Astrocyte of the cerebellum (primary cell): ENCODE measurements around the gene HIPK2.

Experiments used
- DNase-seq: peaks from one replicate; pipeline ENCODE4 v3.0.0-alpha.2; 2011; ENCODE audit warnings: low read depth
- H3K4me3 ChIP-seq: 2 replicates; pipeline ENCODE4 v1.5.1; 2011; ENCODE audit warnings: mild to moderate bottlenecking, low read depth, low read length, moderate library complexity
- in situ Hi-C: cut with HindIII; loops from 2 replicates; pipeline ENCODE4 v1.10.0; 2017; ENCODE audit warnings: low sequenced_read_pairs
- TF ChIP-seq, protein P1 (sequence below): IDR thresholded peaks from 2 replicates; pipeline ENCODE4 v1.5.1; 2012; ENCODE audit warnings: low read length, low read depth, moderate library complexity, mild to moderate bottlenecking; ENCODE audit errors: missing control alignments

The HIPK2 gene

DNA sequence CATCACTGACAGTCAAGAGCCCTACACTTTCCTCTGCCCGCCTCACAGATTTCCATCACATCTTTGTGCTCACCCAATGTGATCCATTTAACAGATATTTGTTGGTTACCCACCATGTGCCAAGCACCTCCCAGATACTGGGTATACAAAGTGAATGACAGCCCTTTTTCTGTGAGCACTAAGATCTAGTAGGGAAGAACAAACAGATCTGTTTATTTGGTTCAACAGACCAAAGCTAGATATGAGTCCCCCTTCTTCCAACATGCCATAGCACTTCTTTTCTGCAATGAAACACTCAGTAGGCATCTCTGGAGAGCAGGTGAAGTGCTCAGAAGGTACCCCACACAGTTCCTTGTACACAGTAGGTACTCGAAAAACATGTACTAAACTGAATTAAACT lies 101.4 kb downstream of the HIPK2 start:
- in situ Hi-C loops, result loop anchor here (5.0 kb wide), 1 partner anchor 96 kb away; no protein-coding TSS in a partner anchor
- no peak overlapping the region for H3K4me3 ChIP-seq
- TF ChIP-seq, protein P1, sequence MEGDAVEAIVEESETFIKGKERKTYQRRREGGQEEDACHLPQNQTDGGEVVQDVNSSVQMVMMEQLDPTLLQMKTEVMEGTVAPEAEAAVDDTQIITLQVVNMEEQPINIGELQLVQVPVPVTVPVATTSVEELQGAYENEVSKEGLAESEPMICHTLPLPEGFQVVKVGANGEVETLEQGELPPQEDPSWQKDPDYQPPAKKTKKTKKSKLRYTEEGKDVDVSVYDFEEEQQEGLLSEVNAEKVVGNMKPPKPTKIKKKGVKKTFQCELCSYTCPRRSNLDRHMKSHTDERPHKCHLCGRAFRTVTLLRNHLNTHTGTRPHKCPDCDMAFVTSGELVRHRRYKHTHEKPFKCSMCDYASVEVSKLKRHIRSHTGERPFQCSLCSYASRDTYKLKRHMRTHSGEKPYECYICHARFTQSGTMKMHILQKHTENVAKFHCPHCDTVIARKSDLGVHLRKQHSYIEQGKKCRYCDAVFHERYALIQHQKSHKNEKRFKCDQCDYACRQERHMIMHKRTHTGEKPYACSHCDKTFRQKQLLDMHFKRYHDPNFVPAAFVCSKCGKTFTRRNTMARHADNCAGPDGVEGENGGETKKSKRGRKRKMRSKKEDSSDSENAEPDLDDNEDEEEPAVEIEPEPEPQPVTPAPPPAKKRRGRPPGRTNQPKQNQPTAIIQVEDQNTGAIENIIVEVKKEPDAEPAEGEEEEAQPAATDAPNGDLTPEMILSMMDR, result no peak
- DNase-seq, result no peak

DNA sequence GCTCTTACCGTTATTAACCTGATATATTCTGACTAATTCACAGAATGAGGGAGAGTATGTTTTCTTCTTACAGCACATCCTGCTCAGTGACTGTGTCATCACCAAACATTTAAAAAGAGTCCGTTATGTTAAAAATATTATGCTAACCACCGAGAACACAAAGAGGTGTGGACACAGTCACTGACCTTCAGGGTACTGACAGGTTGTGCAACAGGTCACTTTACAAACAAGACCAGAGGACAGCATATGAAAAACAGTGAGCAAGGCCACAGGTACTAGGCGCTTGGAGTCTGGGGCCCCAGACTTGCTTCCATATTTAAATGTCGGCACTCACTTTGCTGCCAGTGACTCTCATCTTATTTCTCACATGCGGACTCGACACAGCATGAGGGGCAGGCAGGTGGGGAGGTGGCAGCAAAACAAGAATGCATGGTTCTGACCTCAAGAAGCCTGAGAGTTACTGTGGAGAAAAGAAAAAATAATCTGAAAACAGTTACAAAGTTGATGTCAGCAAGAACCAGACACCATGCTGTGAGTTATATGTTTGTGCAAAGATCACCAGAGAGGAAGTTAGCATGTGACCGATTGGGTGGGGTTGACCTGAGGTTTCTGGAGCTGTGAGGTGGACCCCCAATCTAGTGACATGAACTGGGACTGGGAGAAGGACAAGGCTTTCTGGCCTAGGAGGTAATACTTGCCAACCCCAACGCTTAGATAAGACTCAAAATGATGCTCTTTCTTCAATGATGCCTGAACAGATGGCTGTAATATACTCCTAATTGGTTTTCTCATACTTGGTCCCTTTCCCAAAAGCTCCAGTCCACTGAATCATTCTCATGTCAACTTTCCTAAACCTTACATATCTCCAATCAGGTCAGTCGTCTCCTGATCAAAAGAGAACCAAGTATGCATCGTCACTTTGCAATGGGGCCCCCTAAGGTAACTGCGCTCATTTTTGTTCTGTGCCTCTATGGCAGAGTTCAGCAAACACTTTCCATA lies 102.4 kb downstream of the HIPK2 start:
- peak; percentile 70 for DNase-seq
- no peak overlapping the region for H3K4me3 ChIP-seq
- in situ Hi-C loops, result loop anchor here (5.0 kb wide), 1 partner anchor 97 kb away; no protein-coding TSS in a partner anchor
- TF ChIP-seq, protein P1, result no peak

DNA sequence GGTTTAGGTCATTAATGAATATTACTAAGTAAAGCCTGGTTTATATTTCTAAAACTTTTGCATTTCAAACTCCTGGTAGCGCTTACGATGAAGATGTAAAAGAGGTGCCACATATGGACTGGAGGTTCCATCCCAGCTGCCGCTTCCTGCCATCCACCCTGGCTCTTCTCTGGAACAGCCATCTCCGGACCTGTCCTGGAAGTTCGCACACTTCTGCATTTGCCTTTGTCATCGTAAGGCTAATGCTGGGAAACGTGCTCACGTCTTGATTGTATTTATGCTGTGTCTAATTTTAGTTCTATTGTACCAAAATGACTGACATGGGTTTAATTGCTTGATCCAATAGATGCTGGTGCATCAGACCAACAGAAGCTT lies 103.1 kb downstream of the HIPK2 start:
- in situ Hi-C loops, result loop anchor here (5.0 kb wide), 1 partner anchor 98 kb away; no protein-coding TSS in a partner anchor
- H3K4me3 ChIP-seq, result no peak overlapping the region
- DNase-seq, result no peak
- TF ChIP-seq, protein P1, result no peak

DNA sequence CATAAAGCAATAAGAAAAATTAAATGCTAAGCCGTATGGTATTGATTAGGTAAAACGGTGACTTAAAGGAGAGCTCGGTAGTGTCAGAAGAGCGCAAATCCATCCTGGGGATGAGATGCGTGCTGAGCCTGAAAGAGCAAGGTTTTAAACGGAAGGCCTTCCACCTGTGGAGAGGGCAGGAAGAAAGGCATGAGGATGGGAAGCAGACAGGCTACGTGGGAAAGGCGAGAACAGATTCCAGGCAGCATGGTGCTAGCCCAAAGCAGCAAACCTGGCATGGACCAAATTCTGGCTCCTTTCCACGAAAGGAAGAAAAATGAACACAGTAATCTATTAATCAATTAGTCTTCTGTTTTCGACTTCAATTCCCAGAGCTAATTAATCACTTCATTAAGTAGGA lies 103.5 kb downstream of the HIPK2 start:
- TF ChIP-seq, protein P1, result no peak
- H3K4me3 ChIP-seq, result no peak overlapping the region
- in situ Hi-C loops, result no loop called here
- no peak for DNase-seq

DNA sequence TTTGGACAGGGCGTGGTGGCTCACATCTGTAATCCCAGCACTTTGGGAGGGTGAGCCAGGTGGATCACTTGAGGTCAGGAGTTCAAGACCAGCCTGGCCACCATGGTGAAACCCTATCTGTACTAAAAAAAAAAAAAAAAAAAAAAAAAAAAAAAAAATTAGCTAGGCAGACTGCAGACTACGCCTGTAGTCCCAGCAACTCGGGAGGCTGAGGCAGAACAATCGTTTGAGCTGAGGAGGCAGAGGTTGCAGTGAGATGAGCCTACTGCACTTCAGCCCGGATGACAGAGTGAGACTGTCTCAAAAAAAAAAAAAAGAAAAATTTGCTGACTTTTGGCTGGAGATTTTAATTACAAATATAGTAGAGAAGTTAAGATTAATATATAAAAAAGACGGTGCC lies 104.0 kb downstream of the HIPK2 start:
- TF ChIP-seq, protein P1, result no peak
- in situ Hi-C loops, result no loop called here
- no peak for DNase-seq
- H3K4me3 ChIP-seq, result no peak overlapping the region

DNA sequence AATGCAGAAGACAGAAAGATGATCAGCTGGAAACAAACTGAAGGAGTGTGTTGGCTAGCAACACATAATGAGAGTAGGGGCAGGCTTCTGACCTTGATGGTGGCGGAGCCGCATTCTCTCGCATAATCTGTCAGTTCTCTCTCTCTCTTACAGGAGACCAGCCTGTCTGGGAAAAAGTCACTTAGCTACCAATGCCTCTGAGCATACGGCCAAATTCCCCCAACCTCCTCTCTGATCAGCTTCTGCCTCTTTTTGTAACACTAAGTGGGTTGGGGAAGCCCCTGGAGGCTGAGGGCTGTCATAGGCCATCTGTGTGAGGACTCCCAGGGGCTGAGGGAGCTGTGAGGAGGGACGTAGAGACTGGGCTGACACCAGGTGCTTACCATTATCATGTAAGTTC lies 104.6 kb downstream of the HIPK2 start:
- TF ChIP-seq, protein P1, result no peak
- no peak for DNase-seq
- H3K4me3 ChIP-seq, result no peak overlapping the region
- in situ Hi-C loops, result no loop called here
